ENCODE measurements around the gene EMC7. TPM values are rescaled to one million over a fixed set of nuclear protein-coding genes. Genes with fewer than 3 reads are reported as not detected.

The EMC7 gene
- total and polyA plus RNA-seq, 4 donors: 26.7 to 58.3 (median 37.6) TPM

- WGBS: 98% methylated on average over 4 of the region's 4 CpGs
Observed at GRCh38 chr15:34076785-34077184, 24.9 kb downstream of the EMC7 start.

GRCh38 chr15:34070003-34070402, 31.7 kb downstream of the EMC7 start:
- 92% methylated on average over 6 of the region's 6 CpGs for WGBS
- H3K9me3 ChIP-seq (ENCODE audit: control insufficient read depth in 4 of 4, low read length in 3 of 4): no peaks in the 10 kb centered on the region

More at GRCh38 chr15:34076785-34077184, 24.9 kb downstream of the EMC7 start:
- no peak overlapping the region for H3K9ac ChIP-seq (ENCODE audit: low read depth in 1 of 2, low read length in 2 of 2)
- DNase-seq (ENCODE audit: low spot score): no peak
- peaks cover 3 to 14% (median 5%) of the 10 kb centered on the region in 4 donors for H3K36me3 ChIP-seq (ENCODE audit: control insufficient read depth in 4 of 4, insufficient read depth in 3 of 4, low read depth in 1 of 4, low read length in 3 of 4)
- H3K4me3 ChIP-seq (ENCODE audit: low read depth in 1 of 3, low read length in 3 of 3): no peak overlapping the region
- no peaks in the 10 kb centered on the region for H3K9me3 ChIP-seq (ENCODE audit: control insufficient read depth in 4 of 4, low read length in 3 of 4)
- TF ChIP-seq MAX (IDR thresholded peaks at IDR 0.05) (no peak), JUND (IDR thresholded peaks at IDR 0.05) (no peak), TAF1 (conservative IDR thresholded peaks at IDR 0.05) (no peak), RXRA (IDR thresholded peaks at IDR 0.05) (no peak), GABPA (IDR thresholded peaks at IDR 0.05 in 1 of 2, conservative IDR thresholded peaks at IDR 0.05 in 1 of 2) (no peak)
- H3K27me3 ChIP-seq (ENCODE audit: control insufficient read depth in 4 of 4, insufficient read depth in 4 of 4, low read length in 3 of 4): no peaks in the 10 kb centered on the region
- H3K27ac ChIP-seq (ENCODE audit: low read depth in 1 of 2, low read length in 2 of 2): no peak overlapping the region
- no peaks in the 10 kb centered on the region for H3K4me1 ChIP-seq (ENCODE audit: control insufficient read depth in 4 of 4, insufficient read depth in 4 of 4, low read length in 3 of 4)

More at GRCh38 chr15:34070003-34070402, 31.7 kb downstream of the EMC7 start:
- Histone ChIP-seq H3K36me3 (ENCODE audit: control insufficient read depth in 4 of 4, insufficient read depth in 3 of 4, low read depth in 1 of 4, low read length in 3 of 4) (peaks cover 0 to 10% (median 0%) of the 10 kb centered on the region in 4 donors), H3K27ac (ENCODE audit: low read depth in 1 of 2, low read length in 2 of 2) (no peak overlapping the region), H3K9ac (ENCODE audit: low read depth in 1 of 2, low read length in 2 of 2) (no peak overlapping the region), H3K4me3 (ENCODE audit: low read depth in 1 of 3, low read length in 3 of 3) (no peak overlapping the region), H3K27me3 (ENCODE audit: control insufficient read depth in 4 of 4, insufficient read depth in 4 of 4, low read length in 3 of 4) (no peaks in the 10 kb centered on the region), H3K4me1 (ENCODE audit: control insufficient read depth in 4 of 4, insufficient read depth in 4 of 4, low read length in 3 of 4) (no peaks in the 10 kb centered on the region)
- DNase-seq (ENCODE audit: low spot score): no peak
- no peak for TF ChIP-seq FOXA1 (IDR thresholded peaks at IDR 0.05)
- no peak for TF ChIP-seq MAX (IDR thresholded peaks at IDR 0.05)
- no peak for TF ChIP-seq ATF3 (IDR thresholded peaks at IDR 0.05)
- TF ChIP-seq EGR1 (IDR thresholded peaks at IDR 0.05; ENCODE audit: low read depth in 2 of 2): no peak
- TF ChIP-seq YY1 (IDR thresholded peaks at IDR 0.05): no peak
- no peak for TF ChIP-seq ZBTB33 (IDR thresholded peaks at IDR 0.05)
- TF ChIP-seq CTCF (IDR thresholded peaks at IDR 0.05; ENCODE audit: low read depth, low read length, missing input control): no peak
- TF ChIP-seq HNF4G (IDR thresholded peaks at IDR 0.05): no peak
- TF ChIP-seq REST (IDR thresholded peaks at IDR 0.05): no peak
- TF ChIP-seq SP1 (IDR thresholded peaks at IDR 0.05): no peak
